SK-N-SH (cell line): ENCODE measurements around the gene PSG4. TPM values are rescaled to one million over a fixed set of nuclear protein-coding genes. Genes with fewer than 3 reads are reported as not detected.
"Not testable (repeated sequence)": the region's sequence is repeated elsewhere in the genome, so short reads cannot be mapped to it uniquely, and the experiment has no call there.

ENCODE experiments used
- CTCF ChIA-PET: fragments of 300-600, 350-600 bp; formaldehyde crosslinking; extraction: SDS; loops from one replicate; lab custom pipeline; 2021; lab: Yijun Ruan, JAX
- POLR2A ChIA-PET: fragments of 350-600 bp; sonication (Branson Sonifier 250); formaldehyde crosslinking; extraction: SDS; loops from one replicate; lab custom pipeline; 2020; ENCODE audit warnings: antibody characterized with exemption, inconsistent platforms; lab: Yijun Ruan, JAX
- DNase-seq: peaks from one replicate; pipeline ENCODE4 v3.0.0; 2012
- H2AFZ ChIP-seq: fragments of 200-600 bp; sonication (generic); 2 replicates; pipeline ENCODE4 v1.8.1; 2016; ENCODE audit warnings: antibody characterized with exemption, mild to moderate bottlenecking, low read depth
- H3F3A ChIP-seq: fragments of 200-600 bp; sonication (generic); replicated peaks from 2 replicates; pipeline ENCODE3; 2016; ENCODE audit warnings: antibody characterized with exemption, mild to moderate bottlenecking; ENCODE audit not compliant: insufficient read depth
- H3K27ac ChIP-seq, 2 experiments: fragments of 200-500 bp in 1 of 2; fragments of 200-600 bp in 1 of 2; sonication (Bioruptor generic) in 1 of 2; sonication (generic), shearing (Covaris generic) in 1 of 2; 2 replicates each; pipeline versions ENCODE4 v1.5.1 to v1.6.1; 2014 to 2016; ENCODE audit warnings: low read depth in 2 of 2, inconsistent platforms in 1 of 2, low read length in 1 of 2, mild to moderate bottlenecking in 1 of 2, mixed read lengths in 1 of 2
- H3K27me3 ChIP-seq: fragments of 200-600 bp; sonication (generic), shearing (Covaris generic); 2 replicates; pipeline ENCODE4 v1.6.1; 2016; ENCODE audit warnings: mixed run types; ENCODE audit not compliant: insufficient read depth
- H3K36me3 ChIP-seq, 2 experiments: fragments of 200-500 bp in 1 of 2; fragments of 200-600 bp in 1 of 2; sonication (Bioruptor generic) in 1 of 2; sonication (generic) in 1 of 2; replicated peaks in 1 of 2; 2 replicates each; pipeline versions ENCODE3 to v1.5.1; 2014 to 2016; ENCODE audit warnings: low read length in 1 of 2, mild to moderate bottlenecking in 1 of 2; ENCODE audit not compliant: insufficient read depth in 2 of 2, control insufficient read depth in 1 of 2
- H3K4me1 ChIP-seq, 2 experiments: fragments of 200-500 bp in 1 of 2; fragments of 200-600 bp in 1 of 2; sonication (Bioruptor generic) in 1 of 2; sonication (generic), shearing (Covaris generic) in 1 of 2; 2 replicates each; pipeline versions ENCODE4 v1.5.1 to v1.6.1; 2014 to 2016; ENCODE audit warnings: low read depth in 1 of 2, low read length in 1 of 2, mixed run types in 1 of 2; ENCODE audit not compliant: insufficient read depth in 2 of 2, control insufficient read depth in 1 of 2
- H3K4me2 ChIP-seq: fragments of 200-600 bp; sonication (generic), shearing (Covaris generic); 2 replicates; pipeline ENCODE4 v1.6.1; 2017; ENCODE audit warnings: mixed run types
- H3K4me3 ChIP-seq, 2 experiments: fragments of 200-500 bp in 1 of 2; fragments of 200-600 bp in 1 of 2; sonication (Bioruptor generic) in 1 of 2; sonication (generic), shearing (Covaris generic) in 1 of 2; 2 replicates each; pipeline versions ENCODE4 v1.5.1 to v1.8.1; 2014 to 2016; ENCODE audit warnings: low read depth in 2 of 2, inconsistent platforms in 1 of 2, low read length in 1 of 2, mild to moderate bottlenecking in 1 of 2, mixed read lengths in 1 of 2, moderate library complexity in 1 of 2
- H3K79me2 ChIP-seq: fragments of 200-600 bp; sonication (generic); 2 replicates; pipeline ENCODE4 v1.8.1; 2017; ENCODE audit warnings: mild to moderate bottlenecking; ENCODE audit not compliant: insufficient read depth
- H3K9ac ChIP-seq: fragments of 200-600 bp; sonication (generic); 2 replicates; pipeline ENCODE4 v1.6.1; 2017; ENCODE audit warnings: mixed run types
- H3K9me2 ChIP-seq: fragments of 200-600 bp; sonication (generic); 2 replicates; pipeline ENCODE4 v1.6.1; 2017; ENCODE audit warnings: mixed run types
- H3K9me3 ChIP-seq: fragments of 200-600 bp; sonication (generic); 2 replicates; pipeline ENCODE4 v1.6.1; 2017; ENCODE audit warnings: mixed run types, mild to moderate bottlenecking, moderate library complexity
- H4K20me1 ChIP-seq: fragments of 200-600 bp; sonication (generic); 2 replicates; pipeline ENCODE4 v1.6.1; 2017; ENCODE audit warnings: mild to moderate bottlenecking, mixed run types; ENCODE audit not compliant: insufficient read depth
- CTCF ChIP-seq: fragments of 200-600 bp; sonication (generic); IDR thresholded peaks from 2 replicates; pipeline ENCODE4 v1.6.1; 2017; ENCODE audit warnings: antibody characterized with exemption, mild to moderate bottlenecking, moderate library complexity
- FOXJ3 ChIP-seq: sonication (generic); formaldehyde crosslinking; IDR thresholded peaks from 2 replicates; pipeline ENCODE4 v1.5.1; 2020; ENCODE audit warnings: mild to moderate bottlenecking, missing genetic modification reagents
- JUND ChIP-seq: IDR thresholded peaks from 2 replicates; pipeline ENCODE4 v1.4.0; 2012
- WGBS: methylation state at CpG from one replicate; pipeline ENCODE4 v1.1.6; 2017; ENCODE audit warnings: low lambda C conversion rate; 5-methylcytosine and 5-hydroxymethylcytosine counted together
- polyA plus RNA-seq, 3 experiments: library from polyadenylated mRNA; depleted of rRNA; stranded (reverse); fragments of >200 nt; gene quantifications; 2 replicates each; pipeline ENCODE4 v1.2.3, GENCODE V29; 2012

PSG4 gene
- polyA plus RNA-seq, 1 of the 3 experiments (the other 2 are of a cell fraction): 175 TPM

- H3K9me2 ChIP-seq, H3K79me2 ChIP-seq, H3K4me3 ChIP-seq, H3K4me2 ChIP-seq, H3K9ac ChIP-seq, H3K9me3 ChIP-seq, H3K4me1 ChIP-seq, H3K27ac ChIP-seq, H3K27me3 ChIP-seq, H2AFZ ChIP-seq, H3K36me3 ChIP-seq, CTCF ChIA-PET, H4K20me1 ChIP-seq, POLR2A ChIA-PET, DNase-seq, H3F3A ChIP-seq: not testable (repeated sequence)
- 11% methylated on average over 2 of the region's 2 CpGs for WGBS
These were observed 36.8 kb upstream of the PSG4 start for GRCh38 chr19:43242211-43242610.

DNA sequence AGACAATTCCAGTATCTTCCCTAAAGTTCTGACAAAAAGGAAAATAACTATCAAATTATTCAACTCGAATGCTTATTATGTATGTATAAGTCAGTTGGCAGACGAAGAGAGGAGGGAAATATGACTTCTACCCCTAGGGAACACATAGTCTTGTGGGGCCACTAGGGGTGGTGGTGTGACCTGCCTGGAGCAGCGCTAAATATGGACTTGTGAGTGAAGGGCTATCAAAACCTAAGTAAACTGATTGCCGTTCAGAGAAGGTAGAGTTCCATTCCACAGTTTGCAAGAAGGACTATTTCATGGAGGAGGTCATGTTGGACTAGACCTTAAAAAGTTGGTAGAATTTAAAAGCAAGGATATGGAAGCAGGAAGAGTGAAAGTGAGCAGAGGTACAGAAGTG, 32.8 kb upstream of the PSG4 start:
- not testable (repeated sequence) for H3K27me3 ChIP-seq
- 13% methylated on average over 4 of the region's 4 CpGs for WGBS

GRCh38 chr19:43235686-43236085, 30.2 kb upstream of the PSG4 start:
- H3K27ac ChIP-seq: not testable (repeated sequence)
- TF ChIP-seq JUND: 0 out of 2 replicates have a peak, but pooled peaks have one; percentile 4
- TF ChIP-seq, all 33 proteins: peak for 1; not testable (repeated sequence) for 32
- POLR2A ChIA-PET, H3K79me2 ChIP-seq, H2AFZ ChIP-seq, H3K4me2 ChIP-seq, H3K27me3 ChIP-seq, H3K4me3 ChIP-seq, H3F3A ChIP-seq, H3K9me3 ChIP-seq, H3K36me3 ChIP-seq, H3K9ac ChIP-seq, H3K9me2 ChIP-seq, CTCF ChIA-PET, H4K20me1 ChIP-seq, H3K4me1 ChIP-seq, DNase-seq: not testable (repeated sequence)
- WGBS: 3% methylated on average over 3 of the region's 3 CpGs

More for the DNA sequence above, 32.8 kb upstream of the PSG4 start:
- H3K9ac ChIP-seq, H3K36me3 ChIP-seq, H3K79me2 ChIP-seq, H2AFZ ChIP-seq, H3K4me3 ChIP-seq, CTCF ChIA-PET, DNase-seq, H3K9me2 ChIP-seq, H3K9me3 ChIP-seq, H3K4me2 ChIP-seq, H3K4me1 ChIP-seq, POLR2A ChIA-PET, H4K20me1 ChIP-seq, H3K27ac ChIP-seq, H3F3A ChIP-seq: not testable (repeated sequence)

DNA sequence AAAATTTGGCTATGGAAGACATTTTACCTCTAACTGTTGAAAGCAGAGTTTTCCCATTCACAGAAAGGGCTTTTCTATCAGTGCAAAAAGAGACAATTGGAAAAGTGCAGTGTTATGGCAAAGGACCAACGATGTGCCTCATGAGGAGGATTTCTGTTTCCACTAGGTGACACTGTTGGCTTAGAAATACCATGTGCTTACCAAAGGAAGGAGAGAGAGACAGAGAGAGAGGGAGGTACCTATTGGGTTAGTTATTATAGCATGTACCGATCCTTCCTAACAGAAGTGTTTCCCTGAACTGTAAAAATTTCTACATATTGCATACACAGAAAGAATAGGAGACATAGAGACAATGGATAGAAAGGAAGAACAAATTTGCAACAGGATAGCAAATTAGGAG, 23.9 kb upstream of the PSG4 start:
- whole genome bisulfite sequencing: 48% methylated on average over 2 of the region's 2 CpGs
- POLR2A ChIA-PET: no interaction called here
- TF ChIP-seq CTCF: peak; percentile 51
- no peak for TF ChIP-seq FOXJ3 (CRISPR knock-in tag)
- H3K79me2 ChIP-seq: no peaks in the 10 kb centered on the region
- H3K4me2 ChIP-seq: no peak overlapping the region
- H4K20me1 ChIP-seq: no peaks in the 10 kb centered on the region
- no peak overlapping the region for H3K4me3 ChIP-seq
- no peak for DNase-seq
- peaks cover 7% of the 10 kb centered on the region for H3K9me3 ChIP-seq
- H3K9ac ChIP-seq: no peak overlapping the region
- H3K4me1 ChIP-seq: peaks cover 0 to 4% of the 10 kb centered on the region in 2 experiments; a peak in 1 of 4 replicates
- H3F3A ChIP-seq: no peaks in the 10 kb centered on the region
- no peaks in the 10 kb centered on the region for H3K9me2 ChIP-seq
- H3K27me3 ChIP-seq: no peaks in the 10 kb centered on the region
- H3K36me3 ChIP-seq: no peaks in the 10 kb centered on the region
- H2AFZ ChIP-seq: no peak overlapping the region
- CTCF ChIA-PET: no interaction called here
- no peak overlapping the region for H3K27ac ChIP-seq

DNA sequence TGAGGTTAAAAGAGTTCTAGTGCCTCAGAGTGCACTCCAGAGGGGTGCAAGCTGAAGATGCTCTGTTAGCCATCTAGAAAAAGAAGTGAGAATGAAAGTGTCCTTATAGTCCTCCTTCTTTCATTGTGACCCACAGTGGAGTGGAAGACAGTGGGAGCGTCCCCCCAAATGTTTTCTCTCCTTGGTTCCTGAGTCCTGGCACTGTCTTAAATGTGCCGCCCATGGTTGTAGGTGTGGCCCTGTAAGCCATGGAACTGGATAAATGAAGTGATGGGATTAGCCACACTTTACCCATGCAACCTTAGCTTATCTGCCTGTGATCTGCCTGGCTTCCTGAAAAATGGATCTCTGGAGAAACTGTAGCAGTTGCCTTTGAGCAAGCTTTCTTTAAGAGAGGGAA, 23.3 kb upstream of the PSG4 start:
- H3K9me2 ChIP-seq, H3F3A ChIP-seq, H3K9ac ChIP-seq, H3K9me3 ChIP-seq, H3K4me2 ChIP-seq, H3K79me2 ChIP-seq, H3K27me3 ChIP-seq, H3K4me1 ChIP-seq, H3K27ac ChIP-seq, DNase-seq, H3K36me3 ChIP-seq, H3K4me3 ChIP-seq, POLR2A ChIA-PET, H2AFZ ChIP-seq, CTCF ChIA-PET, H4K20me1 ChIP-seq: not testable (repeated sequence)
- WGBS: 6% methylated on average over 2 of the region's 2 CpGs
